ENCODE results near the gene SPESP1.

- TF ChIP-seq SIN3A (IDR thresholded peaks at IDR 0.05; ENCODE audit: borderline replicate concordance, insufficient read depth, low read depth, low read length) (no peak), CTCF (IDR thresholded peaks at IDR 0.05) (no peak), POLR2AphosphoS5 (IDR thresholded peaks at IDR 0.05; ENCODE audit: low read depth, low read length) (no peak)
Measured at GRCh38 chr15:68930268-68931022, at the start of gene SPESP1.
